K562 (cell line): Measurements from ENCODE around the gene ENSA. TPM values are rescaled to one million over a fixed set of nuclear protein-coding genes. Genes with fewer than 3 reads are reported as not detected.
A peak's percentile ranks its signal among the peaks of the same experiment; 100 is the strongest.

Source experiments
- AFF1 ChIP-seq, 2 experiments: fragments of 450-650 bp; IDR thresholded peaks; 2 replicates each; pipeline ENCODE4 v1.6.1; 2018; ENCODE audit warnings: mild to moderate bottlenecking in 2 of 2, low read depth in 1 of 2; ENCODE audit not compliant: partially characterized antibody in 2 of 2
- CXXC5 ChIP-seq: fragments of 250-450 bp; sonication (Bioruptor Pico); IDR thresholded peaks from 2 replicates; pipeline ENCODE4 v1.8.0; 2022; ENCODE audit warnings: inconsistent platforms, mild to moderate bottlenecking, moderate library complexity
- EP400 ChIP-seq: fragments of 450-650 bp; IDR thresholded peaks from 2 replicates; pipeline ENCODE4 v1.6.1; 2017; ENCODE audit warnings: antibody characterized with exemption, mild to moderate bottlenecking, moderate library complexity
- EWSR1 ChIP-seq: fragments of 450-650 bp; IDR thresholded peaks from 2 replicates; pipeline ENCODE4 v1.6.1; 2018; ENCODE audit warnings: borderline replicate concordance, mild to moderate bottlenecking, low read depth, moderate library complexity; ENCODE audit not compliant: partially characterized antibody
- RAD21 ChIP-seq, 2 experiments: fragments of 250-450 bp in 1 of 2; fragments of 450-650 bp in 1 of 2; sonication (Bioruptor Pico) in 1 of 2; formaldehyde crosslinking in 1 of 2; IDR thresholded peaks in 1 of 2; conservative IDR thresholded peaks in 1 of 2; 2 replicates each; pipeline versions ENCODE4 v1.4.0 to v1.8.0; 2020 to 2022; ENCODE audit warnings: mild to moderate bottlenecking in 2 of 2, moderate library complexity in 1 of 2
- polyA plus RNA-seq, 8 experiments: library from polyadenylated mRNA; depleted of rRNA in 4 of 8; stranded (reverse) in 5 of 8; unstranded in 3 of 8; fragments of >200 nt; fragmentation: Nextera tagmentation in 2 of 8; fragmentation: Illumina TruSeq in 1 of 8; extraction: Ambion mirVana in 2 of 8; extraction: Trizol in 1 of 8; gene quantifications; 2 replicates each; pipeline versions ENCODE4 v1.2.1 to v1.2.3, GENCODE V29; 2011 to 2014; ENCODE audit warnings: inconsistent platforms in 1 of 8, missing spikeins in 1 of 8
- total RNA-seq, 7 experiments: library from RNA; depleted of rRNA in 6 of 7; stranded (reverse); fragments of >200 nt in 6 of 7; fragmentation: Illumina TruSeq in 2 of 7; extraction: Trizol in 2 of 7; gene quantifications; 2 replicates each; pipeline versions ENCODE4 v1.2.1 to v1.2.3, GENCODE V29; 2011 to 2021; ENCODE audit warnings: low replicate concordance in 1 of 7
- TF ChIP-seq, protein P1 (sequence below), 2 experiments: fragments of 200-800 bp in 1 of 2; sonication (Bioruptor generic) in 1 of 2; sonication (generic) in 1 of 2; formaldehyde crosslinking in 1 of 2; IDR thresholded peaks in 1 of 2; conservative IDR thresholded peaks in 1 of 2; 2 replicates each; pipeline versions ENCODE4 v1.5.0 to v1.6.1; 2016 to 2020; ENCODE audit warnings: missing compliant biosample characterization in 1 of 2, missing genetic modification characterization in 1 of 2, missing genetic modification reagents in 1 of 2
- TF ChIP-seq, protein P2 (sequence below), 2 experiments: fragments of 450-650 bp; formaldehyde crosslinking in 1 of 2; IDR thresholded peaks; 2 replicates each; pipeline versions ENCODE4 v1.4.0 to v1.6.1; 2014 to 2020; ENCODE audit warnings: mild to moderate bottlenecking in 2 of 2, borderline replicate concordance in 1 of 2, low read depth in 1 of 2

Gene ENSA
- total and polyA plus RNA-seq, 9 of the 15 experiments (the other 6 are each of a cell fraction or from before 2014, with no cell fraction given) = 68.1 to 605 (median 188) TPM

- TF ChIP-seq, protein P1, sequence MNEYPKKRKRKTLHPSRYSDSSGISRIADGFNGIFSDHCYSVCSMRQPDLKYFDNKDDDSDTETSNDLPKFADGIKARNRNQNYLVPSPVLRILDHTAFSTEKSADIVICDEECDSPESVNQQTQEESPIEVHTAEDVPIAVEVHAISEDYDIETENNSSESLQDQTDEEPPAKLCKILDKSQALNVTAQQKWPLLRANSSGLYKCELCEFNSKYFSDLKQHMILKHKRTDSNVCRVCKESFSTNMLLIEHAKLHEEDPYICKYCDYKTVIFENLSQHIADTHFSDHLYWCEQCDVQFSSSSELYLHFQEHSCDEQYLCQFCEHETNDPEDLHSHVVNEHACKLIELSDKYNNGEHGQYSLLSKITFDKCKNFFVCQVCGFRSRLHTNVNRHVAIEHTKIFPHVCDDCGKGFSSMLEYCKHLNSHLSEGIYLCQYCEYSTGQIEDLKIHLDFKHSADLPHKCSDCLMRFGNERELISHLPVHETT (CRISPR knock-in tag; conservative IDR thresholded peaks at IDR 0.05 in 1 of 2, IDR thresholded peaks at IDR 0.05 in 1 of 2) = peak in 1 of 2 experiments; percentile 73; a peak in 1 of 4 replicates
- TF ChIP-seq EP400 (peak; percentile 65; the same call in 1 of the 2 replicates), CXXC5 (CRISPR knock-in tag) (peak; percentile 36; the same call in 1 of the 2 replicates), EWSR1 (peak; percentile 51), AFF1 (IDR thresholded peaks at IDR 0.05; ENCODE audit: low read depth in 1 of 2, partially characterized antibody in 2 of 2) (peak; percentile 61 to 81), RAD21 (CRISPR knock-in tag; conservative IDR thresholded peaks at IDR 0.05 in 1 of 2, IDR thresholded peaks at IDR 0.05 in 1 of 2) (peak; percentile 44 to 68)
- TF ChIP-seq, protein P2, sequence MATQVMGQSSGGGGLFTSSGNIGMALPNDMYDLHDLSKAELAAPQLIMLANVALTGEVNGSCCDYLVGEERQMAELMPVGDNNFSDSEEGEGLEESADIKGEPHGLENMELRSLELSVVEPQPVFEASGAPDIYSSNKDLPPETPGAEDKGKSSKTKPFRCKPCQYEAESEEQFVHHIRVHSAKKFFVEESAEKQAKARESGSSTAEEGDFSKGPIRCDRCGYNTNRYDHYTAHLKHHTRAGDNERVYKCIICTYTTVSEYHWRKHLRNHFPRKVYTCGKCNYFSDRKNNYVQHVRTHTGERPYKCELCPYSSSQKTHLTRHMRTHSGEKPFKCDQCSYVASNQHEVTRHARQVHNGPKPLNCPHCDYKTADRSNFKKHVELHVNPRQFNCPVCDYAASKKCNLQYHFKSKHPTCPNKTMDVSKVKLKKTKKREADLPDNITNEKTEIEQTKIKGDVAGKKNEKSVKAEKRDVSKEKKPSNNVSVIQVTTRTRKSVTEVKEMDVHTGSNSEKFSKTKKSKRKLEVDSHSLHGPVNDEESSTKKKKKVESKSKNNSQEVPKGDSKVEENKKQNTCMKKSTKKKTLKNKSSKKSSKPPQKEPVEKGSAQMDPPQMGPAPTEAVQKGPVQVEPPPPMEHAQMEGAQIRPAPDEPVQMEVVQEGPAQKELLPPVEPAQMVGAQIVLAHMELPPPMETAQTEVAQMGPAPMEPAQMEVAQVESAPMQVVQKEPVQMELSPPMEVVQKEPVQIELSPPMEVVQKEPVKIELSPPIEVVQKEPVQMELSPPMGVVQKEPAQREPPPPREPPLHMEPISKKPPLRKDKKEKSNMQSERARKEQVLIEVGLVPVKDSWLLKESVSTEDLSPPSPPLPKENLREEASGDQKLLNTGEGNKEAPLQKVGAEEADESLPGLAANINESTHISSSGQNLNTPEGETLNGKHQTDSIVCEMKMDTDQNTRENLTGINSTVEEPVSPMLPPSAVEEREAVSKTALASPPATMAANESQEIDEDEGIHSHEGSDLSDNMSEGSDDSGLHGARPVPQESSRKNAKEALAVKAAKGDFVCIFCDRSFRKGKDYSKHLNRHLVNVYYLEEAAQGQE (IDR thresholded peaks at IDR 0.05; ENCODE audit: borderline replicate concordance) = peak; percentile 61; the same call in 1 of the 2 replicates
- TF ChIP-seq, protein P2 (CRISPR knock-in tag; IDR thresholded peaks at IDR 0.05; ENCODE audit: low read depth) = no peak
These were observed 9.6 kb downstream of the ENSA start (continued) for GRCh38 chr1:150619576-150620509.
